Panc1 (cell line): ENCODE data around the gene C1orf232. TPM values are rescaled to one million over a fixed set of nuclear protein-coding genes. Genes with fewer than 3 reads are reported as not detected.

ENCODE experiments used
- ATAC-seq: fragments of 200-7000 bp; cut with Tn5 transposase; 2 replicates; pipeline ENCODE4 v1.9.1; 2020; ENCODE audit warnings: mild to moderate bottlenecking, moderate library complexity
- BruUV-seq: library from RNA; stranded (reverse); fragments of 400-500 nt; replicated peaks from 2 replicates; lab custom pipeline; 2021; lab: Mats Ljungman, UMichigan
- CTCF ChIA-PET: fragments of 300-600 bp; sonication (Branson Sonifier 250); formaldehyde crosslinking; loops from one replicate; lab custom pipeline; 2022; ENCODE audit warnings: antibody characterized with exemption; lab: Charles Lee
- POLR2A ChIA-PET: fragments of 300-600 bp; sonication (Branson Sonifier 250); formaldehyde crosslinking; loops from one replicate; lab custom pipeline; 2022; ENCODE audit warnings: antibody characterized with exemption; lab: Charles Lee
- DNase-seq: peaks from one replicate; pipeline ENCODE4 v3.0.0-alpha.2; 2010; ENCODE audit warnings: low read depth, low spot score
- H3K27ac ChIP-seq: 2 replicates; pipeline ENCODE4 v1.5.1; 2011; ENCODE audit warnings: mild to moderate bottlenecking, low read length, inconsistent platforms
- H3K27me3 ChIP-seq: fragments of 200-500 bp; sonication (Bioruptor generic); 2 replicates; pipeline ENCODE4 v1.6.0; 2014; ENCODE audit warnings: low read length, inconsistent platforms; ENCODE audit not compliant: control insufficient read depth, insufficient read depth
- H3K36me3 ChIP-seq: fragments of 200-500 bp; sonication (Bioruptor generic); 2 replicates; pipeline ENCODE4 v1.5.1; 2014; ENCODE audit warnings: inconsistent platforms, mild to moderate bottlenecking, low read length, moderate library complexity; ENCODE audit not compliant: control insufficient read depth, insufficient read depth
- H3K4me1 ChIP-seq: 2 replicates; pipeline ENCODE4 v1.5.1; 2011; ENCODE audit warnings: inconsistent platforms, mild to moderate bottlenecking, low read length, moderate library complexity; ENCODE audit not compliant: control insufficient read depth, insufficient read depth
- H3K4me3 ChIP-seq, 2 experiments: 2 replicates each; pipeline ENCODE4 v1.5.1; 2011 to 2012; ENCODE audit warnings: low read depth in 2 of 2, low read length in 2 of 2, mild to moderate bottlenecking in 2 of 2, inconsistent platforms in 1 of 2, moderate library complexity in 1 of 2
- H3K9me3 ChIP-seq: fragments of 200-500 bp; sonication (Bioruptor generic); 2 replicates; pipeline ENCODE4 v1.5.1; 2014; ENCODE audit warnings: low read depth, mild to moderate bottlenecking, inconsistent platforms, low read length, moderate library complexity; ENCODE audit not compliant: control insufficient read depth, insufficient read depth
- CTCF ChIP-seq: fragments of 450-650 bp; IDR thresholded peaks from 2 replicates; pipeline ENCODE4 v1.5.1; 2017; ENCODE audit warnings: mild to moderate bottlenecking
- POLR2AphosphoS5 ChIP-seq: IDR thresholded peaks from 2 replicates; pipeline ENCODE4 v1.6.1; 2012; ENCODE audit warnings: mild to moderate bottlenecking, low read depth, low read length, moderate library complexity
- REST ChIP-seq, 2 experiments: IDR thresholded peaks; 2 replicates each; pipeline ENCODE4 v1.6.1; 2011 to 2012; ENCODE audit warnings: low read depth in 2 of 2, control low read depth in 1 of 2, low read length in 1 of 2, mild to moderate bottlenecking in 1 of 2, moderate library complexity in 1 of 2; ENCODE audit not compliant: insufficient read depth in 1 of 2
- SIN3A ChIP-seq: IDR thresholded peaks from 2 replicates; pipeline ENCODE4 v1.6.1; 2012; ENCODE audit warnings: low read depth, mild to moderate bottlenecking, low read length, moderate library complexity, borderline replicate concordance; ENCODE audit not compliant: insufficient read depth
- in situ Hi-C: cut with HindIII; loops from 2 replicates; pipeline ENCODE4 v1.10.0; 2016; ENCODE audit warnings: low sequenced_read_pairs, low pct_unique_long_range_greater_than_20kb
- intact Hi-C: fragments of 100-400 bp; cut with micrococcal nuclease; formaldehyde crosslinking; loops from one replicate; pipeline ENCODE4 v1.10.0; 2022; ENCODE audit not compliant: unreplicated experiment
- total RNA-seq: library from RNA; stranded (reverse); gene quantifications from one replicate; pipeline ENCODE4 v1.2.1, GENCODE V29; 2021; ENCODE audit not compliant: unreplicated experiment

Gene C1orf232
- total RNA-seq, 1 experiment from 2014 or later: not detected

GRCh38 chr1:26114165-26114927, 54.4 kb downstream of the C1orf232 start:
- no peak for ATAC-seq
- CTCF ChIA-PET: no interaction called here
- H3K36me3 ChIP-seq: peaks cover 2% of the 10 kb centered on the region
- no peak for DNase-seq
- H3K4me3 ChIP-seq: no peak overlapping the region
- peaks cover 17% of the 10 kb centered on the region for H3K4me1 ChIP-seq
- H3K9me3 ChIP-seq: no peaks in the 10 kb centered on the region
- POLR2A ChIA-PET: no interaction called here
- in situ Hi-C loops (no loop called here), intact Hi-C loops (loop anchor here (5.0 kb wide), 1 partner anchor 77 kb away; no protein-coding TSS in a partner anchor)
- H3K27ac ChIP-seq: peak overlapping the region; percentile 8; the same call in 1 of the 2 replicates
- BruUV-seq: no TSS peak
- H3K27me3 ChIP-seq: no peaks in the 10 kb centered on the region
- no peak for TF ChIP-seq CTCF
- no peak for TF ChIP-seq REST (IDR thresholded peaks at IDR 0.05; ENCODE audit: insufficient read depth in 1 of 2, low read depth in 2 of 2, low read length in 1 of 2)
- TF ChIP-seq SIN3A: no peak
- TF ChIP-seq POLR2AphosphoS5: no peak

Other genes starting within 250 kb of the C1orf232 start
- 8.5 TPM for gene PAFAH2, start 170.9 kb downstream of the C1orf232 start, total RNA-seq
- gene EXTL1, start 147.2 kb downstream of the C1orf232 start, total RNA-seq: 0.10 TPM
- gene SLC30A2, start 122.8 kb downstream of the C1orf232 start, total RNA-seq: 0.23 TPM
- not detected for gene TRIM63, start 101.3 kb downstream of the C1orf232 start, total RNA-seq
- 8.0 TPM for gene PDIK1L, start 57.1 kb downstream of the C1orf232 start, total RNA-seq
- gene FAM110D, start 9.9 kb downstream of the C1orf232 start, total RNA-seq: 0.05 TPM
- gene ZNF593, start 945 bp upstream of the C1orf232 start, total RNA-seq: 108 TPM
- not detected for gene ZNF593OS, start 2.9 kb upstream of the C1orf232 start, total RNA-seq
- 13.7 TPM for gene CNKSR1, start 8.5 kb upstream of the C1orf232 start, total RNA-seq
- gene CATSPER4, start 21.6 kb upstream of the C1orf232 start, total RNA-seq: not detected
- 51.8 TPM for gene CEP85, start 65.2 kb upstream of the C1orf232 start, total RNA-seq
- gene SH3BGRL3, start 111.1 kb upstream of the C1orf232 start, total RNA-seq: 193 TPM
- 23.7 TPM for gene UBXN11, start 137.7 kb upstream of the C1orf232 start, total RNA-seq
- 1.6 TPM for gene CD52, start 149.0 kb upstream of the C1orf232 start, total RNA-seq
- gene CRYBG2, start 185.2 kb upstream of the C1orf232 start, total RNA-seq: 0.64 TPM
- not detected for gene ZNF683, start 203.8 kb upstream of the C1orf232 start, total RNA-seq
- 0.64 TPM for gene LIN28A, start 241.9 kb upstream of the C1orf232 start, total RNA-seq